Lung (tissue), 12 donors: ENCODE data around the gene PLCL1. TPM values are rescaled to one million over a fixed set of nuclear protein-coding genes. Genes with fewer than 3 reads are reported as not detected.

Experiments used
- ATAC-seq: fragments of 200-7000 bp; cut with Tn5 transposase; one replicate; pipeline ENCODE4 v1.9.1; 2020; ENCODE audit warnings: moderate number of reproducible peaks; ENCODE audit not compliant: insufficient read depth, low FRiP score
- DNase-seq, 3 donors: peaks; one replicate each; pipeline ENCODE4 v3.0.0-alpha.2; 2013 to 2017
- H3K27ac ChIP-seq, 2 donors: one replicate each; pipeline ENCODE4 v1.5.1; 2013; ENCODE audit warnings: mild to moderate bottlenecking in 2 of 2, moderate library complexity in 2 of 2, control low read depth in 1 of 2, inconsistent platforms in 1 of 2, low read depth in 1 of 2, low read length in 1 of 2
- H3K27me3 ChIP-seq, 3 donors: one replicate each; pipeline ENCODE4 v1.5.1; 2013; ENCODE audit warnings: low read length in 2 of 3; ENCODE audit not compliant: control insufficient read depth in 3 of 3, insufficient read depth in 3 of 3
- H3K36me3 ChIP-seq, 4 donors: one replicate each; pipeline ENCODE4 v1.5.1; 2013; ENCODE audit warnings: low read length in 4 of 4, mild to moderate bottlenecking in 1 of 4, moderate library complexity in 1 of 4; ENCODE audit not compliant: control insufficient read depth in 4 of 4, insufficient read depth in 4 of 4
- H3K4me1 ChIP-seq, 5 donors: one replicate each; pipeline ENCODE4 v1.5.1; 2013; ENCODE audit warnings: low read length in 5 of 5, mild to moderate bottlenecking in 2 of 5, moderate library complexity in 1 of 5; ENCODE audit not compliant: control insufficient read depth in 5 of 5, insufficient read depth in 5 of 5
- H3K4me3 ChIP-seq: one replicate; pipeline ENCODE4 v1.5.1; 2013; ENCODE audit warnings: mild to moderate bottlenecking, control low read depth, moderate library complexity
- H3K9ac ChIP-seq, 2 donors: one replicate each; pipeline ENCODE4 v1.5.1; 2013; ENCODE audit warnings: low read length in 2 of 2, control low read depth in 1 of 2; ENCODE audit not compliant: insufficient read depth in 1 of 2
- H3K9me3 ChIP-seq, 4 donors: one replicate each; pipeline ENCODE4 v1.5.1; 2013; ENCODE audit warnings: low read length in 3 of 4, mild to moderate bottlenecking in 1 of 4, moderate library complexity in 1 of 4; ENCODE audit not compliant: control insufficient read depth in 4 of 4, insufficient read depth in 3 of 4
- CTCF ChIP-seq: IDR thresholded peaks from 2 replicates; pipeline ENCODE4 v1.5.1; 2012; ENCODE audit warnings: mild to moderate bottlenecking; ENCODE audit errors: control extremely low read depth, extremely low read depth
- WGBS, 2 donors: extraction: QIAGEN DNeasy Blood & Tissue Kit; methylation state at CpG; one replicate each; pipeline ENCODE4 v1.1.7; 2013; 5-methylcytosine and 5-hydroxymethylcytosine counted together
- polyA plus RNA-seq, 2 donors: library from polyadenylated mRNA; stranded (reverse); fragments of 200-250 nt; gene quantifications; one replicate each; pipeline ENCODE4 v1.2.1, GENCODE V29; 2013
- total RNA-seq, 2 donors: library from RNA; depleted of rRNA in 1 of 2; stranded (reverse); fragments of >200 nt in 1 of 2; gene quantifications; one replicate each; pipeline ENCODE4 v1.2.1, GENCODE V29; 2014 to 2021
- donor health status: control.
- donor health status: control.
- donor health status: Bipolar disorder and iron deficiency.
- donor health status: healthy.
- donor health status: DM: yes; HTN: yes; CAD: no.

Gene PLCL1
- total and polyA plus RNA-seq, 4 donors, result 1.1 to 13.0 (median 2.9) TPM

- no peak for DNase-seq
- ATAC-seq, result no peak
- Histone ChIP-seq H3K27ac (no peak overlapping the region), H3K27me3 (no peaks in the 10 kb centered on the region), H3K36me3 (peaks cover 0 to 10% (median 1%) of the 10 kb centered on the region in 4 donors), H3K4me1 (no peaks in the 10 kb centered on the region), H3K4me3 (no peak overlapping the region), H3K9me3 (no peaks in the 10 kb centered on the region), H3K9ac (no peak overlapping the region)
- WGBS, 2 donors, result 88 to 91% methylated on average over 2 of the region's 2 CpGs
- no peak for TF ChIP-seq CTCF
Observed at GRCh38 chr2:198080879-198081765, 276.7 kb downstream of the PLCL1 start.

GRCh38 chr2:198084156-198084555 is 279.8 kb downstream of the PLCL1 start:
- 97 to 98% methylated on average over 6 of the region's 6 CpGs for WGBS, 2 donors

GRCh38 chr2:198096002-198096401 is 291.6 kb downstream of the PLCL1 start:
- no peaks in the 10 kb centered on the region for H3K36me3 ChIP-seq
- H3K27ac ChIP-seq, result no peak overlapping the region
- peaks cover 0 to 11% (median 0%) of the 10 kb centered on the region in 5 donors for H3K4me1 ChIP-seq
- 69 to 82% methylated on average over 2 of the region's 2 CpGs for WGBS, 2 donors
- no peaks in the 10 kb centered on the region for H3K27me3 ChIP-seq
- no peak overlapping the region for H3K4me3 ChIP-seq
- DNase-seq (no peak), ATAC-seq (no peak)
- no peaks in the 10 kb centered on the region for H3K9me3 ChIP-seq
- no peak for TF ChIP-seq CTCF
- no peak overlapping the region for H3K9ac ChIP-seq

More at GRCh38 chr2:198084156-198084555, 279.8 kb downstream of the PLCL1 start:
- Histone ChIP-seq H3K27ac (no peak overlapping the region), H3K4me1 (no peaks in the 10 kb centered on the region), H3K9ac (no peak overlapping the region), H3K4me3 (no peak overlapping the region), H3K9me3 (no peaks in the 10 kb centered on the region), H3K36me3 (peaks cover 0 to 10% (median 1%) of the 10 kb centered on the region in 4 donors), H3K27me3 (no peaks in the 10 kb centered on the region)
- no peak for ATAC-seq
- no peak for DNase-seq
- TF ChIP-seq CTCF, result no peak
